Naive thymus-derived CD8-positive, alpha-beta T cell (primary cell): ENCODE data around the gene RAMP1. TPM values are rescaled to one million over a fixed set of nuclear protein-coding genes. Genes with fewer than 3 reads are reported as not detected.
A peak's percentile ranks its signal among the peaks of the same experiment; 100 is the strongest.
"Not testable (repeated sequence)": the region's sequence is repeated elsewhere in the genome, so short reads cannot be mapped to it uniquely, and the experiment has no call there.

Source experiments
- ATAC-seq, 2 donors: fragments of 150-1000 bp; cut with Tn5 transposase in 1 of 2; sonication (Bioruptor Pico), chemical (Tn5 transposase) in 1 of 2; 1 replicate in 1 of 2; 2 replicates in 1 of 2; pipeline ENCODE4 v1.10.0; 2021; ENCODE audit warnings: mild to moderate bottlenecking in 2 of 2, moderate library complexity in 2 of 2
- POLR2A ChIA-PET: fragments of 350-600 bp; sonication (Branson Sonifier 250); formaldehyde crosslinking; loops from one replicate; lab custom pipeline; 2021; ENCODE audit warnings: antibody characterized with exemption; lab: Charles Lee
- DNase-seq, 10 donors: peaks; one replicate each; pipeline versions ENCODE4 v3.0.0 to v3.0.0-alpha.2; 2020 to 2022
- H3K27ac Mint-ChIP-seq, 10 donors: one replicate each; pipeline ENCODE4 v1.8.0; 2020 to 2022; ENCODE audit warnings: mild to moderate bottlenecking in 10 of 10, mixed read lengths in 10 of 10, moderate library complexity in 4 of 10, inconsistent platforms in 1 of 10
- H3K27me3 Mint-ChIP-seq, 5 donors: one replicate each; pipeline ENCODE4 v1.8.0; 2021 to 2022; ENCODE audit warnings: mixed read lengths in 5 of 5
- H3K36me3 Mint-ChIP-seq, 3 donors: one replicate each; pipeline ENCODE4 v1.8.0; 2020 to 2022; ENCODE audit warnings: mixed read lengths in 3 of 3, mild to moderate bottlenecking in 2 of 3, inconsistent platforms in 1 of 3
- H3K4me1 Mint-ChIP-seq, 4 donors: one replicate each; pipeline ENCODE4 v1.8.0; 2021 to 2022; ENCODE audit warnings: mixed read lengths in 4 of 4
- H3K4me3 Mint-ChIP-seq, 10 donors: one replicate each; pipeline ENCODE4 v1.8.0; 2020 to 2022; ENCODE audit warnings: mild to moderate bottlenecking in 10 of 10, mixed read lengths in 10 of 10, moderate library complexity in 6 of 10, inconsistent platforms in 1 of 10
- H3K9me3 Mint-ChIP-seq, 9 donors: one replicate each; pipeline ENCODE4 v1.8.0; 2020 to 2022; ENCODE audit warnings: mixed read lengths in 9 of 9, mild to moderate bottlenecking in 3 of 9, inconsistent platforms in 1 of 9, moderate library complexity in 1 of 9
- polyA plus RNA-seq, 3 donors: library from polyadenylated mRNA; unstranded; fragments of 300-500 nt; fragmentation: Illumina TruSeq; gene quantifications; one replicate each; pipeline ENCODE4 v1.2.3, GENCODE V29; 2021
- total RNA-seq, 8 experiments: library from RNA in 2 of 8; stranded (reverse) in 2 of 8; gene quantifications; one replicate each; pipeline ENCODE4 v1.2.3 and lab custom pipeline; 2021 to 2026

RAMP1 gene
- total and polyA plus RNA-seq, 5 experiments from 2014 or later = 1.1 TPM; not detected in 4

GRCh38 chr2:237864940-237865622 lies 5.7 kb downstream of the RAMP1 start:
- DNase-seq (no peak), ATAC-seq (no peak)
- Mint-ChIP-seq H3K9me3 (peaks cover 0 to 1% (median 0%) of the 10 kb centered on the region in 9 donors), H3K4me1 (peaks cover 0 to 15% (median 12%) of the 10 kb centered on the region in 4 donors), H3K36me3 (no peaks in the 10 kb centered on the region), H3K27me3 (peaks cover 7 to 62% (median 34%) of the 10 kb centered on the region in 5 donors), H3K4me3 (no peak overlapping the region), H3K27ac (peak overlapping the region in 2 of 10 donors; percentile 41 to 60)
- POLR2A ChIA-PET = no interaction called here

- ATAC-seq (no peak), DNase-seq (no peak)
- Mint-ChIP-seq H3K27me3 (peaks cover 9 to 62% (median 34%) of the 10 kb centered on the region in 5 donors), H3K36me3 (no peaks in the 10 kb centered on the region), H3K27ac (peak overlapping the region in 1 of 10 donors; percentile 60), H3K4me1 (peaks cover 0 to 14% (median 9%) of the 10 kb centered on the region in 4 donors), H3K9me3 (peaks cover 0 to 1% (median 0%) of the 10 kb centered on the region in 9 donors), H3K4me3 (no peak overlapping the region)
- POLR2A ChIA-PET = no interaction called here
These were observed 6.2 kb downstream of the RAMP1 start for GRCh38 chr2:237865623-237866041.

GRCh38 chr2:237866101-237866621 lies 6.7 kb downstream of the RAMP1 start:
- no peak overlapping the region for H3K27ac Mint-ChIP-seq
- H3K4me3 Mint-ChIP-seq = no peak overlapping the region
- H3K4me1 Mint-ChIP-seq = peaks cover 0 to 14% (median 9%) of the 10 kb centered on the region in 4 donors
- H3K36me3 Mint-ChIP-seq = no peaks in the 10 kb centered on the region
- peaks cover 0 to 1% (median 0%) of the 10 kb centered on the region in 9 donors for H3K9me3 Mint-ChIP-seq
- DNase-seq (no peak), ATAC-seq (no peak)
- POLR2A ChIA-PET = no interaction called here
- H3K27me3 Mint-ChIP-seq = peaks cover 8 to 62% (median 38%) of the 10 kb centered on the region in 5 donors

GRCh38 chr2:237867465-237867864 lies 8.0 kb downstream of the RAMP1 start:
- DNase-seq (no peak), ATAC-seq (no peak)
- Mint-ChIP-seq H3K4me3 (no peak overlapping the region), H3K36me3 (no peaks in the 10 kb centered on the region), H3K9me3 (peaks cover 0 to 1% (median 0%) of the 10 kb centered on the region in 9 donors), H3K27me3 (peaks cover 9 to 57% (median 42%) of the 10 kb centered on the region in 5 donors), H3K27ac (no peak overlapping the region), H3K4me1 (peaks cover 0 to 14% (median 9%) of the 10 kb centered on the region in 4 donors)
- POLR2A ChIA-PET = no interaction called here

GRCh38 chr2:237868074-237868473 lies 8.7 kb downstream of the RAMP1 start:
- H3K36me3 Mint-ChIP-seq, H3K4me3 Mint-ChIP-seq, H3K9me3 Mint-ChIP-seq, POLR2A ChIA-PET, DNase-seq, ATAC-seq: not testable (repeated sequence)
- Mint-ChIP-seq H3K27me3 (peaks cover 9 to 53% (median 36%) of the 10 kb centered on the region in 5 donors), H3K4me1 (peaks cover 0 to 14% (median 9%) of the 10 kb centered on the region in 4 donors), H3K27ac (peak overlapping the region in 1 of 10 donors; percentile 6)

GRCh38 chr2:237868631-237869342 lies 9.4 kb downstream of the RAMP1 start:
- POLR2A ChIA-PET = no interaction called here
- no peaks in the 10 kb centered on the region for H3K36me3 Mint-ChIP-seq
- peak overlapping the region in 1 of 10 donors; percentile 4 for H3K4me3 Mint-ChIP-seq

GRCh38 chr2:237869343-237870102 lies 10.1 kb downstream of the RAMP1 start:
- POLR2A ChIA-PET = no interaction called here

More at GRCh38 chr2:237868631-237869342, 9.4 kb downstream of the RAMP1 start:
- Mint-ChIP-seq H3K27ac (peak overlapping the region in 2 of 10 donors; percentile 6 to 60), H3K9me3 (peaks cover 0 to 1% (median 0%) of the 10 kb centered on the region in 9 donors), H3K27me3 (peaks cover 9 to 53% (median 36%) of the 10 kb centered on the region in 5 donors), H3K4me1 (peaks cover 3 to 21% (median 15%) of the 10 kb centered on the region in 4 donors)
- DNase-seq = no peak
- no peak for ATAC-seq

GRCh38 chr2:237870126-237870525 lies 10.7 kb downstream of the RAMP1 start:
- Mint-ChIP-seq H3K4me1 (peaks cover 3 to 25% (median 17%) of the 10 kb centered on the region in 4 donors), H3K4me3 (no peak overlapping the region), H3K27me3 (peaks cover 7 to 41% (median 25%) of the 10 kb centered on the region in 5 donors), H3K9me3 (no peaks in the 10 kb centered on the region), H3K27ac (no peak overlapping the region), H3K36me3 (no peaks in the 10 kb centered on the region)
- DNase-seq = no peak
- ATAC-seq = no peak
- POLR2A ChIA-PET = no interaction called here

More at GRCh38 chr2:237869343-237870102, 10.1 kb downstream of the RAMP1 start:
- peak overlapping the region in 1 of 10 donors; percentile 60 for H3K27ac Mint-ChIP-seq
- H3K4me3 Mint-ChIP-seq = peak overlapping the region in 1 of 10 donors; percentile 4
- DNase-seq (no peak), ATAC-seq (no peak)
- H3K36me3 Mint-ChIP-seq = no peaks in the 10 kb centered on the region
- H3K27me3 Mint-ChIP-seq = peaks cover 9 to 47% (median 31%) of the 10 kb centered on the region in 5 donors
- H3K4me1 Mint-ChIP-seq = peaks cover 3 to 25% (median 17%) of the 10 kb centered on the region in 4 donors
- H3K9me3 Mint-ChIP-seq = peaks cover 0 to 1% (median 0%) of the 10 kb centered on the region in 9 donors

GRCh38 chr2:237870754-237871651 lies 11.6 kb downstream of the RAMP1 start:
- no peak for DNase-seq

GRCh38 chr2:237872178-237872887 lies 12.9 kb downstream of the RAMP1 start:
- ATAC-seq (no peak), DNase-seq (no peak)
- POLR2A ChIA-PET = no interaction called here
- no peak overlapping the region for H3K27ac Mint-ChIP-seq
- no peaks in the 10 kb centered on the region for H3K9me3 Mint-ChIP-seq
- H3K27me3 Mint-ChIP-seq = peaks cover 7 to 38% (median 23%) of the 10 kb centered on the region in 5 donors
- no peak overlapping the region for H3K4me3 Mint-ChIP-seq
- H3K4me1 Mint-ChIP-seq = peaks cover 3 to 25% (median 17%) of the 10 kb centered on the region in 4 donors
- no peaks in the 10 kb centered on the region for H3K36me3 Mint-ChIP-seq

More at GRCh38 chr2:237870754-237871651, 11.6 kb downstream of the RAMP1 start:
- ATAC-seq = no peak
- no peaks in the 10 kb centered on the region for H3K9me3 Mint-ChIP-seq
- H3K27me3 Mint-ChIP-seq = peaks cover 7 to 41% (median 23%) of the 10 kb centered on the region in 5 donors
- peaks cover 3 to 25% (median 17%) of the 10 kb centered on the region in 4 donors for H3K4me1 Mint-ChIP-seq
- POLR2A ChIA-PET = no interaction called here
- H3K27ac Mint-ChIP-seq = peak overlapping the region in 1 of 10 donors; percentile 8
- no peaks in the 10 kb centered on the region for H3K36me3 Mint-ChIP-seq
- no peak overlapping the region for H3K4me3 Mint-ChIP-seq

- ATAC-seq (peak in 1 of 2 donors; percentile 85), DNase-seq (peak in 2 of 10 donors; percentile 35 to 37)
- H3K9me3 Mint-ChIP-seq = no peaks in the 10 kb centered on the region
- peaks cover 3 to 23% (median 16%) of the 10 kb centered on the region in 4 donors for H3K4me1 Mint-ChIP-seq
- H3K27me3 Mint-ChIP-seq = peaks cover 7 to 38% (median 23%) of the 10 kb centered on the region in 5 donors
- peak overlapping the region in 6 of 10 donors; percentile 18 to 54 (median 36) for H3K4me3 Mint-ChIP-seq
- peak overlapping the region in 2 of 10 donors; percentile 8 to 33 for H3K27ac Mint-ChIP-seq
- POLR2A ChIA-PET = no interaction called here
- H3K36me3 Mint-ChIP-seq = no peaks in the 10 kb centered on the region
These were observed 14.0 kb downstream of the RAMP1 start for GRCh38 chr2:237873421-237873831.
